HG03095 (cell line): Measurements from ENCODE around the gene ZNF555.
"Not testable (repeated sequence)": the region's sequence is repeated elsewhere in the genome, so short reads cannot be mapped to it uniquely, and the experiment has no call there.

Experiments used
- ATAC-seq: cut with Tn5 transposase; IDR thresholded peaks from one replicate; pipeline ENCODE4 v1.9.1; 2021; ENCODE audit warnings: moderate library complexity; ENCODE audit not compliant: unreplicated experiment

The ZNF555 gene

GRCh38 chr19:2866495-2867024 is 25.3 kb downstream of the ZNF555 start:
- ATAC-seq: no peak

GRCh38 chr19:2867025-2867991 is 26.0 kb downstream of the ZNF555 start, which contains the start of gene ZNF556:
Gene ZNF556 (plus strand): TSS chr19:2867335. CDS start chr19:2867422, 87 bp downstream.
- no peak for ATAC-seq

GRCh38 chr19:2869618-2870017 is 28.3 kb downstream of the ZNF555 start:
- ATAC-seq: no peak

- not testable (repeated sequence) for ATAC-seq
Measured at GRCh38 chr19:2872175-2872574, 30.9 kb downstream of the ZNF555 start.

GRCh38 chr19:2877398-2878331 is 36.4 kb downstream of the ZNF555 start:
- no peak for ATAC-seq

GRCh38 chr19:2883686-2884439 is 42.6 kb downstream of the ZNF555 start:
- ATAC-seq: no peak

GRCh38 chr19:2885736-2886135 is 44.5 kb downstream of the ZNF555 start:
- no peak for ATAC-seq

DNA sequence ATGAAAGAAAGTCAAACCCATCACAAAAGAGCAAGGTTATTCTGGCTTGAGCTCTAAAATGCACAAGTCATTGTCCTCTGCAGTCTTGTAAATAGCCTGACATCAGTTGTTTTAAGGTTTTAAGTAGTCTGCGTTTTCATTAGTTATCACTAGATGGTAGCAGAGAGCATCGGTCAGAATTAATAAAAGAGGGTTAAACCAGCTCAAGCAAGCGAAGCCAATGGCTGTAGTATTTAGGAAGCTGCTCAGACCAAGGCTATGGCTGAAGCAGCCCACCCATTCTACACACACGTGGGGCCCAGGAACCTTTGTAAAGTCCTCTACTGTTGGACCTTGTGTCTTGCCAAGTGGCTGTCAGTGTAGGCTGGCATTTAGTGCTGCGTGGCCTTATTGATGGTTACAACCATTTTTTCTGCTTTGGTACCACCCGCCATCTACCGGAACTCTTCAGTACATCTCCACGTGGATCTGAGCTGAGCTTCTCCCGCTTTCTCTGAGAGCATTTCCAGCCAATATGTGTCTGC is 46.2 kb downstream of the ZNF555 start:
- no peak for ATAC-seq

- no peak for ATAC-seq
Measured at GRCh38 chr19:2888731-2889224, 47.5 kb downstream of the ZNF555 start.

DNA sequence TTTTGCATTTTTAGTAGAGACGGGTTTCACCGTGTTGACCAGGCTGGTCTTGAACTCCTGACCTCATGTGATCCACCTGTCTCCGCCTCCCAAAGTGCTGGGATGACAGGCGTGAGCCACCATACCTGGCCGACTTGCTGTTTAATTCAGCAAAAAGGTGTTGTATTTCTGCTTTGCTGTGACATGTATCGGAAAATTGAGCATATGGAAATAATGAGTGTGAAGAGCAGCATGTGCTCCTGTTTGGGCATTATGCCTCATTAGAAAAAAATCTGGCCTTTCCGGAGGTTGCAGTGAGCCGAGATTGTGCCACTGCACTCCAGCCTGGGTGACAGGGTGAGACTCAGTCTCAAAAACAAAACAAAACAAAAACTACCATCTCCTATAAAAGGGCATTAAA is 49.3 kb downstream of the ZNF555 start:
- ATAC-seq: not testable (repeated sequence)

DNA sequence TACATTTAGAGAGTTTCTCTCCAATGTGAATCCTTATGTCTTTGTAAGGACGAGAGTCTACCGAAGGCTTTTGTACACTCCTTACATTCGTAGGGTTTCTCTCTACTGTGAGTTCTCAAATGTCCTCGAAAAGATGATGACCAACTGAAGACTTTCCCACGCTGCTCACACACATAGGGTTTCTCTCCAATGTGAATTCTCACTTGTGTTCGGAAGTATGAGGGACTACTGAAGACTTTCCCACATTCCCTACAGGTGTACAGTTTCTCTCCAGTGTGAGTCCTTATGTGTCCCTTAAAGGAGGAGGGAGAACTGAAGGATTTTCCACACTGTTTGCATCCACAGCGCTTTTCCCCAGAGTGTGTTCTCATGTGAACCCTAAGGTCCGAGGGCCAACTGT is 55.4 kb downstream of the ZNF555 start:
- no peak for ATAC-seq

DNA sequence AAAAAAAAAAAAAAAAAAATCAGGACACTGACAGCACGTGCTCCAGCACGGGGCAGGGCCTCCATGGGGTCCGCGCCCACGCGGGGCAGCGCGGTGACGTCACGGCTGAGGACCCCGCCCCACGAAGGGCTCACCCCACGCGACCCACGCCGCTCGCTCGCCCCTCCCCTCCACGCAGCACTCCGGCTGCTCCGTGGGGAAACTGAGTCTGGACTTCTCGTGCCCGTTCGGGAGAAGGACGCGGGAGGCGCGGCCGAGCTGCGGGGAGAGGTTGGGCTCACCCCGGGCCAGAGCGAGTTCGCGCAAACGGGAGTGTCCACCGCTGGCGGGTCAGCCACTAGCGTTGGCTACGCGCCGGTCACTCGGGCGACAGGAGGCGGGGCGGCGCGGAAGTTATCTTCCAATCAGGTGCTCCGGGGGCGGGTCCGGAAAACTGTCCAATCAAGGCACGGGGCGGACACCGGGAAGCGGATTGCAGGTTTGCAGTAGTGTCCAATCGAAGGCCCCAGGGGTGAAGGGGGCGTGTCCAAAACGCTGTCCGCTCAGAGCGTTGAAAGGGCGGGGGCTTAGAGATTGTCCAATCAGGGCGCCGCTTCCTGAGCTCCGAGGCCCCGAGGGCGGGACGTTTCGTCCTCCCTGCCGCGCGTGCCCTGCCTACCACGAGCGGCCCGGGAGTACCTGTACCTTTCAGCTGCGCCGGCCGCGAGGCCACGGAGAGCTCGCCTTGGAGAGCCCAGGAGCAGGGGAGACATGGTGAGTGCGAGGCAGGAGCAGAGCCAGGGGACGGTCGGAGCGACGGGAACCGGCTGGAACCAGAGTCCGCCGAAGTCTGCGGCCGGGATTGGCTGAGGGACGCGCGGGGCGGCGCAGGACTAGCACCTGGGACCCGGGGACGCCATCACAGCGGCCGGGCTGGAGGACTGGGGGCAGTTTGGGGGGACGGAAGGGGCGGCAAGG is 59.3 kb downstream of the ZNF555 start, which contains the start of gene ZNF57:
ZNF57 (plus strand) TSS at position 633 of the 957 bp plus-strand sequence; CDS start at position 751, 118 bp downstream.
- peak; percentile 91 for ATAC-seq

GRCh38 chr19:2902590-2903218 is 61.4 kb downstream of the ZNF555 start:
- no peak for ATAC-seq

- not testable (repeated sequence) for ATAC-seq
Measured at GRCh38 chr19:2903326-2903725, 62.1 kb downstream of the ZNF555 start.

DNA sequence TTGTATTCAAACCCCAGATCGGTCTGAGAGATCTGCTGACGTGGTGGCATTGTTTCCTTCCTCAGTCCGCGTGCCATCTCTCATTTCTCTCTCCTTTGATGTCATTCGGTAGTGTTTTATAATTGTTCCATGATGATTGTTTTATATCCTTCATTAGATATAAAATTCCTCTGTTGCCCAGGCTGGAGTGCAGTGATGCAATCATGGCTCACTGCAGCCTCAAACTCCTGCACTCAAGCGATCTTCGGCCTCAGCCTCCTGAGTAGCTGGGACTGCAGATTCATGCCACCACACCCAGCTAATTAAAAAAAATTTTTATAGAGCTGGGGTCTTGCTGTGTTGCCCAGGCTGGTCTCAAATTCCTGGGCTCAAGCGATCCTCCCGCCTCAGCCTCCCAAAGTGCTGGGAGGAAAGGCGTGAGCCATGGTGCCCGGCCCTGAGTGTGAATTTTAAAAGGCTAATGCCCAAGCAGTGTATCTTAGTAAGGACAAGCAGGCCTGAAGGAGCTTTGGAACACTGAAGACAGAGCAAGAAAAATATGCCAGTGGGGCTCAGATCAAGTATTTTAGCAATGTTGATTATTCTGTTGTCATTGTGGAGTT is 64.7 kb downstream of the ZNF555 start:
- no peak for ATAC-seq

GRCh38 chr19:2906631-2907195 is 65.4 kb downstream of the ZNF555 start:
- no peak for ATAC-seq
